Breast epithelium (tissue), 3 donors: Measurements from ENCODE around the gene KMT2E.

Source experiments
- CTCF ChIP-seq, 3 donors: fragments of 450-650 bp; IDR thresholded peaks; one replicate each; pipeline ENCODE4 v1.5.1; 2016 to 2017; ENCODE audit warnings: antibody characterized with exemption in 3 of 3, mild to moderate bottlenecking in 3 of 3, moderate library complexity in 3 of 3
- POLR2A ChIP-seq: fragments of 450-650 bp; IDR thresholded peaks from one replicate; pipeline ENCODE4 v1.6.1; 2016; ENCODE audit warnings: antibody characterized with exemption, mild to moderate bottlenecking, moderate library complexity

DNA sequence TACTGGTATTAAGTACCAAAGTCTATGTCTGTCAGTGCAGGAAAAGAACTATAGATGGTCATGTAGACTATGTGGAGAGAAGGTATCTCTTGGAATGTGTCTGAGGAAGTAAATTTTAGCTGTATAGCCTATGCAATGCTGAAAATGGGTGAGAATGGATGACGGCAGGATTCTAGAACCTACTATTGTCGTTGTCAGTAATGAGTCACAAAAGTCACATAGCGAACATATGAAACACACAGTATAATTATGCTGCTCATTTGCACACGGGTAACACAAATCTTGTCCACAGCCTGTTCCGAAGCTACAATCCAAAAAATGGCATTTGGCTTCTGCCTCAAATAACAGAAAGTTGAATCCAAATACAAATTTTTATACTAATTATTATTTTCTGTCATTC, 33.6 kb upstream of the KMT2E start:
- TF ChIP-seq POLR2A (no peak), CTCF (IDR thresholded peaks at IDR 0.05) (no peak)
